Breast epithelium (tissue), 4 donors: Measurements from ENCODE around the gene FAM149B1. TPM values are rescaled to one million over a fixed set of nuclear protein-coding genes. Genes with fewer than 3 reads are reported as not detected.

Source experiments
- DNase-seq, 2 donors: peaks; one replicate each; pipeline ENCODE4 v3.0.0-alpha.2; 2019; ENCODE audit warnings: low spot score in 2 of 2
- H3K27ac ChIP-seq, 2 donors: fragments of 200-600 bp; sonication (generic) in 1 of 2; one replicate each; pipeline ENCODE4 v1.5.1; 2016 to 2019; ENCODE audit warnings: mild to moderate bottlenecking in 1 of 2
- H3K27me3 ChIP-seq, 2 donors: fragments of 200-600 bp; sonication (generic) in 1 of 2; one replicate each; pipeline versions ENCODE4 v1.5.1 to v1.6.0; 2017 to 2019; ENCODE audit warnings: control low read depth in 1 of 2, mild to moderate bottlenecking in 1 of 2
- H3K36me3 ChIP-seq: fragments of 200-600 bp; one replicate; pipeline ENCODE4 v1.5.1; 2019
- H3K4me1 ChIP-seq, 2 donors: fragments of 200-600 bp; sonication (generic); one replicate each; pipeline ENCODE4 v1.5.1; 2016 to 2019; ENCODE audit warnings: control low read depth in 1 of 2
- H3K4me3 ChIP-seq, 3 donors: fragments of 200-600 bp; sonication (generic); 1 replicate in 2 of 3; 2 replicates in 1 of 3; pipeline ENCODE4 v1.5.1; 2016 to 2019; ENCODE audit warnings: mild to moderate bottlenecking in 3 of 3, moderate library complexity in 2 of 3
- H3K9me3 ChIP-seq, 2 donors: fragments of 200-600 bp; sonication (generic) in 1 of 2; one replicate each; pipeline ENCODE4 v1.5.1; 2016 to 2019; ENCODE audit warnings: control low read depth in 1 of 2
- POLR2A ChIP-seq: fragments of 450-650 bp; IDR thresholded peaks from one replicate; pipeline ENCODE4 v1.6.1; 2016; ENCODE audit warnings: antibody characterized with exemption, mild to moderate bottlenecking, moderate library complexity
- POLR2AphosphoS5 ChIP-seq, 3 donors: sonication (generic); formaldehyde crosslinking; IDR thresholded peaks; one replicate each; pipeline ENCODE4 v1.6.1; 2017; ENCODE audit warnings: antibody characterized with exemption in 3 of 3
- intact Hi-C: fragments of 100-400 bp; cut with DNase I; formaldehyde crosslinking; loops from one replicate; pipeline ENCODE4 v1.15.1; 2023; ENCODE audit warnings: low total_unique reads
- total RNA-seq, 3 donors: library from RNA; depleted of rRNA; stranded (reverse); fragments of >200 nt; gene quantifications; one replicate each; pipeline ENCODE4 v1.1.0, GENCODE V29; 2016
- TF ChIP-seq, protein P1 (sequence below), 3 donors: fragments of 450-650 bp; IDR thresholded peaks; one replicate each; pipeline ENCODE4 v1.5.1; 2016 to 2017; ENCODE audit warnings: antibody characterized with exemption in 3 of 3, mild to moderate bottlenecking in 3 of 3, moderate library complexity in 3 of 3

The FAM149B1 gene
- total RNA-seq, 3 donors from 2014 or later, result 19.4 to 24.6 (median 19.7) TPM

- H3K36me3 ChIP-seq, result no peaks in the 10 kb centered on the region
- TF ChIP-seq, protein P1, sequence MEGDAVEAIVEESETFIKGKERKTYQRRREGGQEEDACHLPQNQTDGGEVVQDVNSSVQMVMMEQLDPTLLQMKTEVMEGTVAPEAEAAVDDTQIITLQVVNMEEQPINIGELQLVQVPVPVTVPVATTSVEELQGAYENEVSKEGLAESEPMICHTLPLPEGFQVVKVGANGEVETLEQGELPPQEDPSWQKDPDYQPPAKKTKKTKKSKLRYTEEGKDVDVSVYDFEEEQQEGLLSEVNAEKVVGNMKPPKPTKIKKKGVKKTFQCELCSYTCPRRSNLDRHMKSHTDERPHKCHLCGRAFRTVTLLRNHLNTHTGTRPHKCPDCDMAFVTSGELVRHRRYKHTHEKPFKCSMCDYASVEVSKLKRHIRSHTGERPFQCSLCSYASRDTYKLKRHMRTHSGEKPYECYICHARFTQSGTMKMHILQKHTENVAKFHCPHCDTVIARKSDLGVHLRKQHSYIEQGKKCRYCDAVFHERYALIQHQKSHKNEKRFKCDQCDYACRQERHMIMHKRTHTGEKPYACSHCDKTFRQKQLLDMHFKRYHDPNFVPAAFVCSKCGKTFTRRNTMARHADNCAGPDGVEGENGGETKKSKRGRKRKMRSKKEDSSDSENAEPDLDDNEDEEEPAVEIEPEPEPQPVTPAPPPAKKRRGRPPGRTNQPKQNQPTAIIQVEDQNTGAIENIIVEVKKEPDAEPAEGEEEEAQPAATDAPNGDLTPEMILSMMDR (IDR thresholded peaks at IDR 0.05), result no peak
- TF ChIP-seq POLR2A (no peak), POLR2AphosphoS5 (IDR thresholded peaks at IDR 0.05) (no peak)
These were observed 125.5 kb downstream of the FAM149B1 start for GRCh38 chr10:73293461-73293860.

More at GRCh38 chr10:73293461-73293860, 125.5 kb downstream of the FAM149B1 start:
- DNase-seq, result no peak
- H3K4me3 ChIP-seq, result no peak overlapping the region
- intact Hi-C loops, result no loop called here
- H3K4me1 ChIP-seq, result no peaks in the 10 kb centered on the region
- H3K9me3 ChIP-seq, result no peaks in the 10 kb centered on the region
- no peak overlapping the region for H3K27ac ChIP-seq
- no peaks in the 10 kb centered on the region for H3K27me3 ChIP-seq

Other genes starting within 250 kb of the FAM149B1 start
- not detected for gene PLA2G12B, start 213.3 kb upstream of the FAM149B1 start, total RNA-seq
- 10 to 100 TPM; 25.0 to 42.1 (median 34.1) TPM for gene P4HA1, start 71.3 kb upstream of the FAM149B1 start, total RNA-seq
- 1 to 10 TPM; 1.9 to 4.2 (median 2.6) TPM for gene NUDT13, start 57.7 kb upstream of the FAM149B1 start, total RNA-seq
- gene ECD, start 111 bp upstream of the FAM149B1 start, total RNA-seq, result 10 to 100 TPM; 34.9 to 49.2 (median 39.3) TPM
- 10 to 100 TPM; 17.3 to 24.3 (median 19.0) TPM for gene DNAJC9, start 79.1 kb downstream of the FAM149B1 start, total RNA-seq
- 10 to 100 TPM; 33.3 to 40.6 (median 40.4) TPM for gene MRPS16, start 84.5 kb downstream of the FAM149B1 start, total RNA-seq
- gene CFAP70, start 190.7 kb downstream of the FAM149B1 start, total RNA-seq, result 10 to 100 TPM in 1 of 3 donors, 1 to 10 TPM in 2; 7.8 to 10.4 (median 9.2) TPM
- 100 to 1,000 TPM; 120 to 169 (median 123) TPM for gene ANXA7, start 245.9 kb downstream of the FAM149B1 start, total RNA-seq